Suprapubic skin (tissue), 4 donors: ENCODE measurements around the gene MSS51.

ENCODE experiments used
- CTCF ChIP-seq, 2 donors: fragments of 200-600 bp in 1 of 2; fragments of 450-650 bp in 1 of 2; sonication (generic) in 1 of 2; IDR thresholded peaks; one replicate each; pipeline ENCODE4 v1.5.1; 2016 to 2019; ENCODE audit warnings: antibody characterized with exemption in 2 of 2, mild to moderate bottlenecking in 1 of 2, moderate library complexity in 1 of 2
- EP300 ChIP-seq: sonication (generic); formaldehyde crosslinking; IDR thresholded peaks from one replicate; pipeline ENCODE4 v1.6.1; 2017; ENCODE audit warnings: antibody characterized with exemption
- POLR2AphosphoS5 ChIP-seq, 3 donors: sonication (generic); formaldehyde crosslinking; IDR thresholded peaks; one replicate each; pipeline ENCODE4 v1.6.1; 2017; ENCODE audit warnings: antibody characterized with exemption in 3 of 3

- TF ChIP-seq CTCF (IDR thresholded peaks at IDR 0.05) (no peak), POLR2AphosphoS5 (IDR thresholded peaks at IDR 0.05) (no peak), EP300 (no peak)
Measured at GRCh38 chr10:73408978-73409521, 24.3 kb downstream of the MSS51 start.
